SK-N-SH treated with all-trans-retinoic acid at 6 μM for 48 hours (cell line): ENCODE results near the gene PLPP2.

Experiments
- ATAC-seq: fragments of 200-7000 bp; cut with Tn5 transposase; 3 replicates; pipeline ENCODE4 v1.9.1; 2020; ENCODE audit warnings: mild to moderate bottlenecking, moderate library complexity
- ARNTL ChIP-seq: fragments of 450-650 bp; formaldehyde crosslinking; IDR thresholded peaks from 2 replicates; pipeline ENCODE4 v1.5.0; 2020; ENCODE audit warnings: low read depth, mild to moderate bottlenecking, moderate library complexity, borderline replicate concordance
- BACH2 ChIP-seq: fragments of 250-450 bp; sonication (Bioruptor Pico); IDR thresholded peaks from 2 replicates; pipeline ENCODE4 v1.9.0; 2021; ENCODE audit warnings: mild to moderate bottlenecking, borderline replicate concordance
- CSDC2 ChIP-seq: fragments of 250-450 bp; sonication (Bioruptor Pico); IDR thresholded peaks from 2 replicates; pipeline ENCODE4 v1.5.0; 2020; ENCODE audit warnings: mild to moderate bottlenecking, moderate library complexity
- ESRRG ChIP-seq: fragments of 250-450 bp; sonication (Bioruptor Pico); IDR thresholded peaks from 2 replicates; pipeline ENCODE4 v1.6.1; 2021; ENCODE audit warnings: mild to moderate bottlenecking
- GLIS3 ChIP-seq: fragments of 250-450 bp; sonication (Bioruptor Pico); IDR thresholded peaks from 2 replicates; pipeline ENCODE4 v1.5.0; 2020; ENCODE audit warnings: mild to moderate bottlenecking, moderate library complexity
- ISL1 ChIP-seq: fragments of 250-450 bp; sonication (Bioruptor Pico); IDR thresholded peaks from 2 replicates; pipeline ENCODE4 v2.1.2; 2022; ENCODE audit warnings: mild to moderate bottlenecking, moderate library complexity
- PPARA ChIP-seq: fragments of 250-450 bp; sonication (Bioruptor Pico); IDR thresholded peaks from 2 replicates; pipeline ENCODE4 v1.5.0; 2020; ENCODE audit warnings: mild to moderate bottlenecking, borderline replicate concordance
- RARB ChIP-seq: fragments of 250-450 bp; sonication (Bioruptor Pico); IDR thresholded peaks from 2 replicates; pipeline ENCODE4 v1.8.0; 2021; ENCODE audit warnings: mild to moderate bottlenecking, moderate library complexity
- SNAI2 ChIP-seq: fragments of 250-450 bp; sonication (Bioruptor Pico); IDR thresholded peaks from 2 replicates; pipeline ENCODE4 v1.5.0; 2020; ENCODE audit warnings: mild to moderate bottlenecking, moderate library complexity
- TOX ChIP-seq: fragments of 250-450 bp; sonication (Bioruptor Pico); IDR thresholded peaks from 2 replicates; pipeline ENCODE4 v1.8.0; 2021; ENCODE audit warnings: mild to moderate bottlenecking, moderate library complexity, borderline replicate concordance
- TSHZ2 ChIP-seq: fragments of 250-450 bp; sonication (Bioruptor Pico); IDR thresholded peaks from 2 replicates; pipeline ENCODE4 v1.5.0; 2020; ENCODE audit warnings: mild to moderate bottlenecking, moderate library complexity
- ZC3H10 ChIP-seq: fragments of 250-450 bp; sonication (Bioruptor Pico); IDR thresholded peaks from 2 replicates; pipeline ENCODE4 v1.5.1; 2021; ENCODE audit warnings: mild to moderate bottlenecking, moderate library complexity
- ZFP3 ChIP-seq: fragments of 250-450 bp; sonication (Bioruptor Pico); IDR thresholded peaks from 2 replicates; pipeline ENCODE4 v1.5.0; 2020; ENCODE audit warnings: mild to moderate bottlenecking, moderate library complexity
- ZFP30 ChIP-seq: fragments of 450-650 bp; formaldehyde crosslinking; IDR thresholded peaks from 2 replicates; pipeline ENCODE4 v1.5.0; 2022; ENCODE audit warnings: mild to moderate bottlenecking, moderate library complexity
- ZNF70 ChIP-seq: fragments of 450-650 bp; formaldehyde crosslinking; IDR thresholded peaks from 2 replicates; pipeline ENCODE4 v1.5.0; 2020; ENCODE audit warnings: mild to moderate bottlenecking, moderate library complexity
- ZNF8 ChIP-seq: fragments of 450-650 bp; formaldehyde crosslinking; IDR thresholded peaks from 2 replicates; pipeline ENCODE4 v1.5.0; 2020; ENCODE audit warnings: mild to moderate bottlenecking, moderate library complexity
- TF ChIP-seq, protein P1 (sequence below): fragments of 250-450 bp; sonication (Bioruptor Pico); IDR thresholded peaks from 2 replicates; pipeline ENCODE4 v1.5.1; 2020; ENCODE audit warnings: low read depth, mild to moderate bottlenecking, moderate library complexity

The PLPP2 gene

GRCh38 chr19:307111-307531, 15.9 kb upstream of the PLPP2 start:
- TF ChIP-seq ZFP30 (no peak), ZC3H10 (no peak)
- no peak for ATAC-seq

DNA sequence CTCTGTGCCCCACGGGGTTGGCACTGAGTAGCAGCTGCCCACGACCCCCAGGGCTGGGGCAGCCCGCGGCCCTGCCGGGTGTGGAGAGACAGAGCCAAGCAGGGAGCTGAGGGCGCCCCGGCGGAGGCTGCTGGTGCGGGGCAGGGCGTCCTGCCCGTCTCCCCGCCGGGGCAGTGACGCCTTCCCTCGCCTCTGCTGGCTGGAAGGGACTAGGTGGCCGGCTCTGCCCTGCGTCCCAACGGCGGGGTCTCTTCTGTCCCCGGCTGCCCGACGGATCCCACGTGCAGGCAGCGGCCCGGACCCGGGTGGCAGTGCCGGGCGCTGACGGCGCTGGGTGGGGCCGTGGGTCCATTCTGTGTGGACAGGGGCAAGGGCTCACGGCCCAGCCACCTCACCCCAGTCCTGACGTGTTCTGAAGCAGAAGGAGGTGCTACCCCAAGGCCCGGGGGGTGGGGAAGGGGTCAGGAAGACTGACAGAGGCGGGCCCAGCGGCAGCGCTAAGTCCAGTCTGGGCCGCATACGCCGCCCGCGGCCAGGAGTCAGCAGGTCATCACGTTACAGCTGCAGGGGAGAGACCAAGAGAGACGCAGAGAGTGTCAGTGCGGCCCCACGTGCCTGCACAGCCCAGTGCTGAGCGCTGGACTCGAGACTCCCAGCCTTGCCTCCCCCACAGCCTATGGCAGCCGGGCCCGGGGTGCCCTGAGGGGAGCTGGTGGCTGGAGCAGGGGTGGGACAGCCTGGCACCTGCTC, 15.1 kb upstream of the PLPP2 start:
- ATAC-seq, result no peak
- TF ChIP-seq, protein P1, sequence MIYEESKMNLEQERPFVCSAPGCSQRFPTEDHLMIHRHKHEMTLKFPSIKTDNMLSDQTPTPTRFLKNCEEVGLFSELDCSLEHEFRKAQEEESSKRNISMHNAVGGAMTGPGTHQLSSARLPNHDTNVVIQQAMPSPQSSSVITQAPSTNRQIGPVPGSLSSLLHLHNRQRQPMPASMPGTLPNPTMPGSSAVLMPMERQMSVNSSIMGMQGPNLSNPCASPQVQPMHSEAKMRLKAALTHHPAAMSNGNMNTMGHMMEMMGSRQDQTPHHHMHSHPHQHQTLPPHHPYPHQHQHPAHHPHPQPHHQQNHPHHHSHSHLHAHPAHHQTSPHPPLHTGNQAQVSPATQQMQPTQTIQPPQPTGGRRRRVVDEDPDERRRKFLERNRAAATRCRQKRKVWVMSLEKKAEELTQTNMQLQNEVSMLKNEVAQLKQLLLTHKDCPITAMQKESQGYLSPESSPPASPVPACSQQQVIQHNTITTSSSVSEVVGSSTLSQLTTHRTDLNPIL (CRISPR knock-in tag), result no peak
- TF ChIP-seq ZFP3 (CRISPR knock-in tag), result no peak
- TF ChIP-seq, all 23 proteins: peak for 0

DNA sequence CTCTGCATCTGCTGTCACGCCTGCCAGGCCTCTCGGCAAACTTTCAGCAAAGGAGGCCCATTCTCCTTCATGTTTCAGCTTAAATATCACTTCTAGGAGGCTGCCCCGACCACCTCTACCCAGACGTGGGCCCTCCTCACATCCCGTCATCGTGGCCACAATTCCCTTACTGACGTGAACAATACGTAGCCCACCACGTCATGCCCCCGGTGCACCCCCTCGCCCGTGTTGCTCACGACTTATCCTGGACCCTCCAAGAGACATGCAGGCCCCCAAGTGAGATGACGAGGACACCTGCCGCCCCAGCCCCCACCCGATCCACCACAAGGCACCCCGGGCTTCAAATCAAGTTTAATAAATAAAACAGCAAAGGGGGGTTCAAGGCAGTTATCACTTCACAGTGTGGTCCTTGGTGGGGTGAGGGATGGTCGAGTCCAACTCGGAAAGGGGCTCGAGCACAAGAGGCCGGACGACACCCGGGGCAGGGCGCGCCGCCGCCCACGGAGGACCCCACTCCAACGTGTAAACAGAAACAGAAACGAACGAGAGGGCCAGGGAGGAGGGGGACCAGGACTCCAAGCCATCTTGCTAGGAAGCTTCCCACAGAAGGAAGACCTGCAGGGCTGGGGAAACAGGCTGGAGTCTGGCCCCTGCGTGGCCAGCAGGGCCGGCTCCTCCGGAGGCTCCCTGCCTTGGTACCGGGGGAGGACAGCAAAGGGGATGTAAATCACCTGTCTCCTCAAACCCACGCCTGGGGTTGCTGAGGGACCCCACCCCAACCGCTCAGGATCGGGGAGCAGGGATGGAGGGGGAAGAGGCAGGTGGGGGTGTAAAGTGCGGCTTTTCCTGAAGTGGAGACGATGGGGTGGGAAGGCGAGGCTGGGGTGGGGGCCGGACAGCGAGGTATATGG, 14.3 kb upstream of the PLPP2 start:
- ATAC-seq, result no peak
- no peak for TF ChIP-seq PPARA (CRISPR knock-in tag)
- TF ChIP-seq TOX (CRISPR knock-in tag), result no peak
- no peak for TF ChIP-seq ISL1
- TF ChIP-seq CSDC2 (CRISPR knock-in tag), result no peak
- no peak for TF ChIP-seq BACH2 (CRISPR knock-in tag)
- TF ChIP-seq ZNF8 (CRISPR knock-in tag), result no peak
- TF ChIP-seq ESRRG (CRISPR knock-in tag), result no peak
- TF ChIP-seq TSHZ2 (CRISPR knock-in tag), result no peak
- TF ChIP-seq RARB (CRISPR knock-in tag), result no peak

- ATAC-seq, result no peak
- TF ChIP-seq SNAI2 (CRISPR knock-in tag), result no peak
- no peak for TF ChIP-seq ZNF70 (CRISPR knock-in tag)
- TF ChIP-seq TOX (CRISPR knock-in tag), result no peak
Observed at GRCh38 chr19:296476-297225, 5.4 kb upstream of the PLPP2 start.

DNA sequence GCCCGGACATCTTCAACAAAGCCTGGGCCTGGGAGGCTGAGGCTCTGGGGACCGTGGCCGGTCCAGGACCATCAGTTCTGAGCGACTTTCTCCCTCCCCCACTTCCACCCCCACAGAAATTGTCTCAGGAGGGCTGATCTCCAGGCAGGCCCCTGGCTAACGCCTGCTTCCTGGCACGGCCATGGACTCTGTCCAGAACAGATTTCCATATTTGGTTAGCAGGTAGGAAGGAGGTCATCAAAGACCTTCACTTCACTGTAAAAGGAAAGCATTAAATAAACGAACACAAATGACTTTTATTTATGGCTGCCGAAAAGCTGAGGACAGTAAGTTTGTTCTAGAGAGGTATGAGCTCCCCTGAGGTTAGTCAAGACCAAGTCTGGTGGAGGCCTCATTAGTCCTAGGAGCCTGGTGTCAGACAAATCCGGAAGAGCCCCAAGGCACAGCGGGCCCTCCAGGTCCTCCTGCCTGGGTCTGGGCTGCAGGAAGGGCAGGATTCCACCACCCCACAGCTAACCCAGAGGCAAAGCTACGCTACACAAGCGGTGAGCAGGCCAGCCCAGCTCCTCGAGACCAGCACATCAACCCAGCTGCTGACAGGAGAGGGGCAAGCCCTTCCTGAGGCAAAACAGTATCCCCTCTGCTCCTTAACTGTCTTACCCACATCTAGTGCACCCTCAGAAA, 4.6 kb upstream of the PLPP2 start:
- TF ChIP-seq ZNF8 (CRISPR knock-in tag) (no peak), TOX (CRISPR knock-in tag) (no peak), ZFP3 (CRISPR knock-in tag) (no peak), ZFP30 (no peak), GLIS3 (CRISPR knock-in tag) (no peak)
- ATAC-seq, result no peak

GRCh38 chr19:294946-295686, 3.9 kb upstream of the PLPP2 start:
- ATAC-seq, result no peak
- no peak for TF ChIP-seq BACH2 (CRISPR knock-in tag)
- TF ChIP-seq, protein P1 (CRISPR knock-in tag), result no peak
- TF ChIP-seq ISL1, result no peak
- TF ChIP-seq PPARA (CRISPR knock-in tag), result no peak
- no peak for TF ChIP-seq ARNTL
- TF ChIP-seq ZNF8 (CRISPR knock-in tag), result no peak
- no peak for TF ChIP-seq ZNF70 (CRISPR knock-in tag)
- TF ChIP-seq, all 23 proteins: peak for 0
